Daoy (cell line): ENCODE data around the gene ZBTB43. TPM values are rescaled to one million over a fixed set of nuclear protein-coding genes. Genes with fewer than 3 reads are reported as not detected.
"Not testable (repeated sequence)": the region's sequence is repeated elsewhere in the genome, so short reads cannot be mapped to it uniquely, and the experiment has no call there.

ENCODE experiments used
- DNase-seq: peaks from one replicate; pipeline ENCODE4 v3.0.0-alpha.2; 2015; ENCODE audit warnings: low read depth
- total RNA-seq: library from RNA; depleted of rRNA; stranded (reverse); fragments of >200 nt; shearing (Covaris generic); gene quantifications from 2 replicates; pipeline ENCODE4 v1.2.3, GENCODE V29; 2014

Gene ZBTB43
- total RNA-seq, 1 experiment from 2014 or later, result 8.7 TPM

- DNase-seq, result no peak
Observed at GRCh38 chr9:126790561-126790960, 14.3 kb upstream of the ZBTB43 start.

- peak; percentile 84 for DNase-seq
Observed at GRCh38 chr9:126791406-126792230, 13.2 kb upstream of the ZBTB43 start.

GRCh38 chr9:126793686-126794417, 11.0 kb upstream of the ZBTB43 start:
- DNase-seq, result no peak

GRCh38 chr9:126794441-126794840, 10.4 kb upstream of the ZBTB43 start:
- no peak for DNase-seq

- DNase-seq, result no peak
Observed at GRCh38 chr9:126796758-126797157, 8.1 kb upstream of the ZBTB43 start.

GRCh38 chr9:126797903-126798302, 6.9 kb upstream of the ZBTB43 start:
- DNase-seq, result no peak

GRCh38 chr9:126799034-126799433, 5.8 kb upstream of the ZBTB43 start:
- DNase-seq, result no peak

GRCh38 chr9:126802318-126803059, 2.4 kb upstream of the ZBTB43 start:
- no peak for DNase-seq

- DNase-seq, result no peak
Observed at GRCh38 chr9:126804198-126804695, 593 bp upstream of the ZBTB43 start.

- DNase-seq, result peak; percentile 68
Observed at GRCh38 chr9:126805554-126806262, 868 bp downstream of the ZBTB43 start.

- no peak for DNase-seq
Observed at GRCh38 chr9:126806336-126806735, 1.5 kb downstream of the ZBTB43 start.

- no peak for DNase-seq
Observed at GRCh38 chr9:126809068-126809467, 4.2 kb downstream of the ZBTB43 start.

GRCh38 chr9:126810221-126810620, 5.4 kb downstream of the ZBTB43 start:
- not testable (repeated sequence) for DNase-seq

- DNase-seq, result no peak
Observed at GRCh38 chr9:126813072-126813471, 8.2 kb downstream of the ZBTB43 start.

- no peak for DNase-seq
Observed at GRCh38 chr9:126814091-126814490, 9.3 kb downstream of the ZBTB43 start.

GRCh38 chr9:126817615-126818014, 12.8 kb downstream of the ZBTB43 start:
- not testable (repeated sequence) for DNase-seq

- DNase-seq, result no peak
Observed at GRCh38 chr9:126818482-126818881, 13.6 kb downstream of the ZBTB43 start.

- no peak for DNase-seq
Observed at GRCh38 chr9:126819482-126819881, 14.6 kb downstream of the ZBTB43 start.

- DNase-seq, result no peak
Observed at GRCh38 chr9:126822278-126822677, 17.4 kb downstream of the ZBTB43 start.

GRCh38 chr9:126822873-126823272, 18.0 kb downstream of the ZBTB43 start:
- DNase-seq, result no peak

GRCh38 chr9:126824052-126824451, 19.2 kb downstream of the ZBTB43 start:
- not testable (repeated sequence) for DNase-seq
